HG02885 (cell line): Measurements from ENCODE around the gene SPTB.
A peak's percentile ranks its signal among the peaks of the same experiment; 100 is the strongest.

Experiments used
- ATAC-seq: cut with Tn5 transposase; IDR thresholded peaks from one replicate; pipeline ENCODE4 v1.9.1; 2021; ENCODE audit warnings: mild to moderate bottlenecking; ENCODE audit not compliant: unreplicated experiment, poor library complexity

Gene SPTB

DNA sequence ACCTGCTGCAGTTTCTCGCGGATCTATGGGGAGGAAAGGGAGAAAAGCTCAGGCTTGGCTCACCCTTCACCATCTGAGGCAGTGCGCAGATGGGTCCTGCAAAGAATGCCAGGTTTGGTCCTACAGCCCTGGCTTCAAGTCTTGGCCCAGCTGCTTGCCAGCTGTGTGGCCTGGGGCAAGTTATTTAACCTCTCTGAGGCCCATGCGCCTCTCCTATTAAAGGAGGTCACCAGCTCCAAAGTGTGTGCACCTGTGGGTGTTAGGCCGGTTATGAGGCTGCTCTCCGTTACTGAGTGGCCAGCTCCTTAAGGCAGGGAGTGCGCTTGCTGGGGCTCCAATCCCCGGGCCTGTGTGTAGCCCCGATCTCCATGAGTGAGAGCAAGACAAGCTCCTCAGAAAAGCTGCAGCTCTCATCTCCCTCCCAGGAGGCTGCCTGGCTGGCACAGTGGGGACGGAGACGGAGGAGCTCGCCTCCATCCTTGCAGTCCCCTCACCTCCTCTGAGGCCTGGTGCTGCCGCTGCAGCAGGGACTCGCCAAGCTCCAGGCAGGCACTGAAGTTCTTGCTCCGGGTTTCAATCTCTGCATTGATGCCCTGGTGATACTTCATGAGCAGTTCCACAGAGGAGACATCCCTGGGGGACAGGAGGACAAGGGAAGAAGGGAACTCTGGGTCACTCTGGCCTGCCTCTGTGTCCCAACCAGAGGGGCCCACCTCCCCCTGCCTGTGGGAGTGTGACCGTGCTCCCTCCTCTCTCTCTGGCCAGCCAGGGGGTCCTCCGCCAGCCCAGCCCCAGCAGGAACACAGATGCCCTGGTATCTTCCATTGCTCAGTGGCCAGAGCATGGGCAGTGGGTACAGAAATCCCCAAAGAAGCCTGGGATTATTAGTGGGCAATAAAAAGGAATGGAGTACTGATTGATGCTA is 110.3 kb downstream of the SPTB start:
- no peak for ATAC-seq

DNA sequence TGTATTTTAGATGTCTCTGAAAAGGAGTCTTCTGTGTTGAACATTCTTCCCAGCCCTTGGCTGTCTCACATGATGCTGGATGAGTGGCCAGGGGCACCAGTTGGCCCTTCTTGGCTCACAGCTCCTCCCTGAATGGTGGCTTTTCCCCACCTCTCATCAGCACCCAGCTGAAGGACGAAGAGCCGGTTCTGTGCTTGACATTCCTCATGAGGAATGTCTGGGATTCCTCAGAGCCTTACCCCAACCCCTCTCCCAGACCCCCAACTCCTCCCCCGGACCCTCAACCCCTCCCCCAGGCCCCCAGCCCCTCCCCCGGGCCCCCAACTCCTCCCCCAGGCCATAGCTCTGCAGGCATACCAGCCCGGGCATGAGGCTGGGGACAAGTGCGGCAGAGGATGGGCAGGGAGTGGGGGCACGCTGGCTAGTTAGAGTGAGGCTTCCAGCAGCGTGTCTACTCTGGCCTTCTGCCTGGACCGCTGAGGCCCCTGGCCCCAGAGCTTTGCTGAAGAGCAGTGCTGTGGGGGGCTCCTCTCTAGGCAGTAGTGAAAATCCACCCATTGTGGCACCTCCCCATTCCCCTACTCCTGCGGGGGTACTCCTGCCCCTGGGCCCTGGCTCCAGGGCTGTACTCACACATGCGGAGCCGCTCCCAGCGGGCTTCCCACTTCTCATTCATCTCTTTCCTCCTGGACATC is 111.2 kb downstream of the SPTB start:
- no peak for ATAC-seq

DNA sequence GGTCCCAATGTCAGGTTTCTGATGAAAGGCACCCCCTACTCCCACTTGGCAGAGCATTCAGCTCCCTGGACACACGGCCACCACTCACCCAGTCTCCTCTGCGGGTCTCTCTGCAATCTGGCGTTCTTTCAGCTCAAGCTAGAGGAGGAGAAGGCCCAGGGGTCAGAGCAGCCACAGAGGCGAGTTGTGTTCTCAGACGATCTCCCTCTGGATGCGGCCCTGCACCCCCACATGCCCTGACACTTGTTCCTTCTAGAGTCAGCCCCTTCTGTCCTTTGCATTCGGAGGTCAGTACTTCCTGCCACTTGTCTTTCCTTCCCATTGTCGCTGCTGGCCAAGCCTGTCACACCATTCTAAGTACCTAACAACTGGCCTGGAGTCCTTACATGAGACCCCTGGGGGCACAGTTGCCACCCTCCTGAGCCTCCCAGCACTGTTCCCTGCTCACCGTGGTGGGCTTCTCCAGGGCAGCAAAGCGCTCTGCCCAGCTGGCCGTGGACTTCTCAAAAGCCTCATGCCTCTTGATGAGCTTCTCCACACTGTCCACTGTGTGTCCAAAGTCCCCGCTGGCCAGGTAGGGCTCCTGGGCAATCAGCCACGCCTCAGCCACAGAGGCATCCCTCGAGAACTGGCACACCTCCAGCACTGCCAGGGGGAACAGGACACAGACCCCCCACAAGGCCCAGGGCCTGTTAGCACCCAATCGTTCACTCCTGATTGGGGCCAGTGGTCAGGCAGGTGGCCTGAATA is 112.3 kb downstream of the SPTB start:
- no peak for ATAC-seq

DNA sequence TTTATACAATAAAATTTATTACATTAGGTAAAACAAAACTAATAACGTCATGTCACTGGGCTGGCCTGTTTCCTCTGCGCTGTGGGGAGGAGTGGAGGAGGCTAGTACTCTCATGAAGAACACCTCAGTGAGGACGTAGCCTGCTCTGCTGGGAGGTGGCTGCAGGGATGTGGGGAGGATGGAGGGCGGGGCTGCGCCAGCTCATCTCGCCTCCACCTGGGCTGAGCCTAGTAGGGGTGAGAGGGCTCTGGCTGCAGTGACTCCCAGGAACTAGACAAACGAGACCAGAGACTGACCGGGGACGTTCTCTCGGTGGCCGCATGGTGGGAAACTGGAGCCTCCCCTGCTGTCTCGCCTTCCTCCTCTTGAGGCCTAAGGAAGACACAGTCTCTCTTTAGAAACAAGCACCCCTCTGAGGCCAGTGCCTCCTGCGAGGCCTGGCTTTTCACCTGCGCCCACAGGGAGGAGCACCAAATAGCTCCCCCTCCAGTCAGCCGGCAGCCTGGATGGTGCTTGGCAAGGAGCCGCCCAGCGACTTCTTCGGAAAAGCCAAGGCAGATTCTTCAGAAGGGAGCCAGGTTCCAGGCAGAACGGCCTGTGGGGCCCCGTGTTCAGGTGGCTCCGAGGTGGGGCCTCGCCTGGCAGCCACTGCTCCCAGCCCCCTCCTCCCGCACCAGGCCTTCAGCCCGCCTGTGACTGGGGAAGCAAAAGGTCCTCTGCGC is 113.1 kb downstream of the SPTB start:
- no peak for ATAC-seq

DNA sequence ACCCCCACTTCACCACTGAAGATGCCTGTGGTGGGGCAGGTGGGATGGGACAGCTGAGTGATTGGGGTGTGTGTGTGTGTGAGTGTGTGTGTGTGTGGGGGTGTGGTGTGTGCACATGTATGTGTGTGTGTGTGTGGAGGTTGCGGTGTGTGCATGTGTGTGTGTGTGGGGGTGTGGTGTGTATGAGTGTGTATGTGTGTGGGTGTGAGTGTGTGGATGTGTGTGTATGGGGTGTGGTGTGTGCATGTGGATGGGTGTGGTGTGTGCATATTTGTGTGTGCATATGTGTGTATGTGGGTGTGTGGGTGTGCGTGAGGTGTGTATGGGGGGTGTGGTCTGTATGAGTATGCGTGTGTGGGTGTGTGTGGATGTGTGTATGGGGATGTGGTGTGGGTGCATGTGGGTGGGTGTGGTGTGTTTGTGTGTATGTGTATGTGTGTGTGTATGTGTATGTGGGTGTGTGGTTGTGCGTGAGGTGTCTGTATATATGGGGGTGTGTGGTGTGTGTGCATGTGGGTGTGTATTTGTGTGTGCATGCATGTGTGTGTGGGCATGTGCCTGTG is 113.9 kb downstream of the SPTB start:
- no peak for ATAC-seq

DNA sequence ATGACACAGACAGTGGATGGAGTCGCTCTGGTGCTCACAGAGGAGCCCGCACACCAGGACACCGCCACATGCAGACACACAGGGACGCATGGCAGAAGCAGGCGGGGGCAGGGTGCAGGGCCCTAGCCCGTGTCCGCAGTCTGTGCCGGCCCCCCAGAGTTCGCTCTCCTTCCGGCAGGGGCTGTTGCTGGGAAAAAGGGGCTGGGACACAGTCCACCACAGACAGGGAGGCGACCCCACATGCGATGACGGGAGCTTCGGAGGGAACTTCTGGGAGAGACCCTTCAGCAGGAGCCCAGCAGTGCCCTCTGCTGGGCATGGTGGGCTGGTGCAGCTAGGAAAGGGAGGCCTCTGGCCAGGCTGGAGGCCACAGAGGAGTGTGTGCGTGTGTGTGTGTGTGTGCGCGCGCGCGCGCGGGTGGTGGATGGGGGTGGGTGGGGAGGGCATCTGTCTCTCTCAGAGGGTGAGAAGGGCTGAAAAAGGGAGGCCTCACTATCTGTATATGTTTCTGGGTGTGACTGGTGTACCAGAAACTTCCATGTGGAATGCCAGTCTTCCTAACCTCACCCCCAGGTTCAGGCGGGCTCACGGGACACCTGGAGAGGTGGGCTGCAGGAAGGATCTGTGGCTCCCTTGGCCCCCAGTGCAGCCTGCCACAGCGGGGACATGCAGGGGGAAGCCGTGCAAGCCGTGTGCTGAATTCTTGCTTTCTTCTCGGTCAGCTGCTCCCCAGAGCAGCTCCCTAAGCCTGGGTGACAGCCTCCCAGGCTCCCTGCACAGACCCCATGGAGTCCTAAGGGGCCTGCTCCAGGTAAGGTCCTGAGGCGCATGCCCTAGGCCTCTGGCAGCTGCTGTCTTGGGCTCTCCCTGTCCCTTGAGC is 114.8 kb downstream of the SPTB start:
- ATAC-seq = no peak

DNA sequence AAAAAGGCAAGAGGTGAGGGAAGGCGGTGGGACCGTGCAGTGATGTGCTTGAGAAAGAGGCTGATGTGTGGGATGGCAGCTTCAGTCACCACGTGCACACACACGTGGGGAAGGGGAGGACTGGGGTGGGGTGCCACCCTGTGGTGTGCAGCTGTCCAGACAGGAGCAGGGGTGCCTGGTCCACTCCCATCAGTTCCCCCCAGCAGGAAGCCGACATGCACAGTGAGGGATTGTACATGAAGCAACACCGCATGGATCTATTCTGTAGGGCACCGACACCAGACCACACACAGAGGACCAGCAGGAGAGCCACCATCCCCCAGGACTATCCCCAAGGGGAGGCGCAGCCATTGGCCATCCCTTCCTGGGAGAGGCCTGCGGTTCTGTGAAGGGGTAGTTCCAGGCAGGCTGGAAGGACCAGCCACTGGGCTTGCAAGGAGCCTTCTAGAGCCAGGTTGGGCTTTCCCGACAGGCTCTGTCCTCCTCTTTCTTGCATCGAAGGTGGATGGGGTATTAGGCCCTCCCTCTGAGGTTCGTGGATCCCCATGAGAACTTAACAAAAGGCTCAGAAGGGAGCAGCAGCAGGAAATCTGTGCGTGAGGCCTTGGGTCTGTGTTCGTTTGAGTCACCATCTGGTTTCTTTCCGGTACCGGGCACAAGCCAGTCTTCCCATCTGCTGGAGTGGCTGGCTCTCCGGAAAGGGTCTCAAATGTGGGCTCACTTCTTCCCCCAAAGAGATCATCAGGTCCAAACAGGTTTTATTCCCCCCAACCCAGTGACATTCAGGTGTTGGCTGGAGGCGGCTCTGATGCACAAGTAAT is 115.7 kb downstream of the SPTB start:
- no peak for ATAC-seq

DNA sequence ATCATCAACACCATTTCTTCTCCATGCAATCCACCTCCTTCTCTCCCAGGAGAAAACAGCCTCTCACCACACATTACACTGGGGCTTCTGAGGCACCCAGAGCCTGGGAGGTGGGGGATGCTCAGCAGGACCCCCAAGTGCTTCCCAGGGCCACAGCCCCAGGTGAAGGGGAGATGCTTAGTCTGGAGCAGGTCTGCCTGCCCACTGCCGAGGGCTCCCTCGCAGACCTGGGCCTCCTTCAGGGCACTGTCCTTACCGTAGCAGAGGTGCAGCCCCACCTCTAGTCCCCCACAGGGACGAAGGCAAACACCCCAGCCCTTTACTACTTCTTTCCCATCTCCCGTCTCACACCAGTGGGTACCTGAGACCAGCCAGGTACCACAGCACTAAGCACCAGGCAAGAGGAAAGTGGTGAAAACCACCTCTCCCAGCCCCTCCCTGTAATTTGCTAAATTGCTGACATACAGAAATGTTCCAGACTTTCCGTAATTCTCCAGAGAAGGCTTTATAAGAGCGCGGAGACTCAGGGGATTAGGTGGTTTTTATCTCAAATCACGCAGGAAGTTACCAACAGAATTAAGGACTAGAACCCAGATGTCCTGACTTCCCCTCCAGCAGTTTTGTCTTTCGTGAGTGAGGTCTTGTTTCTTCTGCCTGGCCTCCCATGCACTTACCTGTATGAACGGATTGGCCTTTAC is 116.5 kb downstream of the SPTB start:
- no peak for ATAC-seq

DNA sequence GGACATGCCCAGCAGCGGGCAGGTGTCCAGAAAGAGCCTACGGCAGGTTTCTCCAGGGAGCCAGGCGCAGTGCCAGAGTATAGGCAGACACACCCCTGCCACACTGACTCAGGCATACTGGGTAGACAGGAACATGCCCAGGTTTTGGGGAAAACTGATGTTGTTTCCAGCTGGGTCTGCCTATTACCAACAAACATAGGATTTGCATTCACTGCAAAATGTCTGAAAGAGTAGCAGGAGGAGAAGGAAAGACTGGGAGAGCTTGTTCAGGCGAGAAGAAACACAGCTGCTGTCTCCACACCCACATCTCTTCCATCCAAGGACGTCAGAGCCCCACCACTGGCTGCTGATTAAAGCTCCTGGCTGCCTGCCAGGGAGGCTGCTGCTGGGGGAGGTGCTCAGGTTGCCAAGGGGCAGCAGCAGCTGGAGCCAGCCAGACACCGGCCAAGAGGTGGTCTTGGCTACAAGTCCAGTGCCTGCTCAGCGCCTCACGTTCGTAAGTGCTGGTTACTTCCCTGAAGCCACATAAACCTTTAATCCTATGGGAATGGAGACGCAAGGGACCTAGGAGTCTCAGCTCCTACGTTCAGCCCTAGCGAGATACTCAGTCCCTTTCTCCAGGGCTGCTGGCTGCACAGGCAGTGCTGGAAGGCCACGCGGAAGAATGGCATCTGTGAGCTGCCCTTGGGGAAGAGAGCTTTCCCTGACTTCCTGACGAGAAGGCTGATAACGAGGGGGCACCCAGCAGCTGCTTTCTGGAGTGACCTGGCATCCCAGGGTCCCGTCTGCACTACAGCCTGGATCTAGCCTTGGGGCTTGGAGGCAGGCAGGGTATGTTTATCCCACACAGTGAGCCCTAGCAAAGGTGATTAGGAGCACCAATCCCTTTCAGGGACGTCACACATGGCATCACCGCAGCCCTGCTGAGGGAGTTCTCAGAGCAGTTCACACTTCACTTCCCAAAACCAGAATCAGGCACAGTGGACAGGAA is 117.4 kb downstream of the SPTB start:
- no peak for ATAC-seq

DNA sequence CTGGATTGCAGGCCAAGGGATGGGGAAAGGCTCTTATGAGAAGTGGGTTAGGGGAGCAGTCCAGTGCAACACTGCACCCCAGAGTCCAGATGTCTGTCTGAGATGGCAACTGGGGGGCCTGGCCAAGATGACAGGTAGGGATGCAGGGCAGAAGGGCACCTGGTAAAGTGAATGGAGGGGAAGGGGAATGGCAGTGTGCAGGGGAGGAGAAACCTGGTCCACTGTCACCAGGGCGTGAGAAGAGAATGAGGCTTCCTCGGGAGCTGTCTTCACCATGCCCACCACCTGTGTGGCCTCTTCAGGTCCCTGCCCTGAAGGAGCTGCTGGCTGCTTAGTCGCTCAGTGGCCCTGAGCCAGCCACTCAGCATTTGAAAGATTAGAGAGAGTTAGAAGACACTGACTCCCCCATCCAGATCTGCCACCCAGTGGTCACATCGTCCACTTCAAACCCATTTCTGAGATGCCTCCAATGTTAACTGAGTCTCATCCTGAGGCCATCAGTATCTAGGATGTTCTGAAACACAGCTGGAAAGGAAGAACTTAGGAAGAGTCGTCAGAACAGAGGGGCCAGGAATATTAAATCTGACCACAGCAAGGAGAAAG is 118.2 kb downstream of the SPTB start:
- ATAC-seq = no peak

DNA sequence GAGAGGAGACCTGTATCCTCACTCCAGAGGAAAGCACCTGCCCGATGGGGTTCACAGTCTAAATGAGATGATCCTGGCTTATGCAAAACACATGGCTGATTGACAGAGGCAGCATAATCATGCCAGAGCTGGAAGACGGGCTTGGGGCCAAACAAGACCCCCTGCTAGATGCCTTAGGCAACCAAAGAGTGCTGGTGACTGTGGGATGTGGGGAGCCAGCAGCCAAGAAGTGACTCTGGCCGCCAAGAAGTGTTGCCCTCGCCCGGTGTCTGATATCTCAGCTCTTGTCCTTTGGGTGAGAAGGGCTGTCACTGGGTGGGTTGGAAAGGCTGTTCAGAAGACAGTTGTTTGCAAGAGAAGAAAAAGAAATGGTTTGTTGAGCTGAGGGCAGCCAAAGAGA is 118.8 kb downstream of the SPTB start:
- no peak for ATAC-seq

DNA sequence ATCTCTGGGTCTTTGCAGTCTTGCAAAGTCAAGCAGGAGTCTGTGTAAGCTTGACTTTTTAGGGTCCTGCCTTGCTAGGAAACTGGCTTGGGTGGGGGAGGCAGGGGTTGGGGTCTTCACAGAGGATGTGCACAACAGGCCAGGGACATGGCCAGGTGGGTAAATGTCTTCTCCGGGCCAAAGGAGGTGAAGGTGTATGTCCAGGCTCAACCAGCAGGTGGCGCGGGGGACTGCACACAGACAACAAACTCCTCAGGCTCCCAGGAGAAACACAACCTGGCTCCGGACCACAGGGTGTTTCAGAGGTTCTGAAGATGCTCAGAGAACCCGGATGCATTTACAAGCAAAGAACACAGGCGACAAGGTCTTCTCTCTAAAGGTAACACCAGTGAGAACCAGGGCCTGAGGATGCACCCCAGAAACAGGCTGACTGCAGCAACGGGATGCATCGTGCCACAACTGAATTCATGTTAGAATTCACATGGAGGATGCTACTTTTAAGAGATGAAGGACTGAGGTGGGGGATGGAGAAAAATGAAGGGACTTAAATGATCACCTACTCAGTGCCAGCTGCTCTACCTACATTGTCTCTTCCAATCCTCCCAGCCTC is 119.5 kb downstream of the SPTB start:
- peak; percentile 47 for ATAC-seq

DNA sequence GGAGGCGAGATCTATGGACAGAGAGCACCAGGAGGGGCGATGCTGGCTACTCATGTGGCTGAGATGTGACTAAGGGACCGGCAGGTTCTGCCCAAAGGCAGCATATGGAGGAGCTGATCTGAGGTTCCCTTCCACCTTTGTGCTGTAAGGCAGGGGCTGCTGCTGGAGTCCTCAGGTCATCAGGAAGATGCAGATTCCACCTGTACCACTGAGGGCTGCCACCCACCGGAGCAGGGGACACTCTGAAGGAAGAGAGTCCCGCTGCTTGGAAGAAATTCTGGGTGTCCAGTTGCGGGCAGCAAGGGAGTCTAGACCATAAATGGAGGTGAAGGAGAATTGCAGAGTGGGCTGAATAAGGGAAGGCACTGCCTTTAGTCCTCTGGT is 120.2 kb downstream of the SPTB start:
- no peak for ATAC-seq

DNA sequence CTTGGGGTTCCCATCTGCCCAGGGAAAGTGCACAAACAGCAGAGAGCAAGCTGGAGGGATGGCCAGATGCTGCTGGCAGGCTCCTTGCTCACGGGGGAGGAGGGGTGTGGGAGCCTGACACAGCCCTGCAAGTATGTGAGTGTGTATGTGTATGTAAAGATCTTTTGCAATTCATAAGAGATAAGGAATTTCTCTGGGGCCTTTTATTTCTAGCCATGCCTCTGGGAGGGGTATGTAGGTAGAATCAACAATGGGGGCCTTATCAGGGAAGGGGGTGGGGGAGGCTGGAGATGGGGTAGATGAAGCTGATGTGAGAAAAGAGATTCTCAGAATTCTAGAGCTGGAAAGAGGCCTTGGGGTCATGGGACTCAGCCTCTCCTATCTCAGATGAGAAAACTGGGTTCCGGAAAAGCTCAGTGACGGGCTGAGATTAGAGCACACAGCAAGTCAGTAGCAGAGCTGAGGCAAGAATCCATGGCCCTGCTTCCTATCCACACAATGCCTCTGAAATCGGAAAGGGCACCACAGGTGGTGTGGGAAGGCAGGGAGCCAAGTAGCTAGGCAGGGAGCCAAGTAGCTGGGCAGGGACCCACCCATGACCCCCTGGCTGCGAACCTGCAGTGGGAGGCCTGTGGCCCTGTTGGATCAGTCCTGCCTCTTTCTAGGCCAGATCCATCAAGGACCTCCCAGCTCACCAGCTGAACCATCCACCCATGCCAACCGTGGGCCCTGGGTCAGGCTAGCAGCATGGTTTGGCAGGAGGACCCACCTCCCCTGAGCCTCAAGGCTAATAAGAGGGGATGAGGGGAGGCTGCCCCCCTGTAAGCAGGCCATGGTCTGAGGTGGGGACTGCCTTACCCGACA is 120.8 kb downstream of the SPTB start:
- ATAC-seq = no peak

DNA sequence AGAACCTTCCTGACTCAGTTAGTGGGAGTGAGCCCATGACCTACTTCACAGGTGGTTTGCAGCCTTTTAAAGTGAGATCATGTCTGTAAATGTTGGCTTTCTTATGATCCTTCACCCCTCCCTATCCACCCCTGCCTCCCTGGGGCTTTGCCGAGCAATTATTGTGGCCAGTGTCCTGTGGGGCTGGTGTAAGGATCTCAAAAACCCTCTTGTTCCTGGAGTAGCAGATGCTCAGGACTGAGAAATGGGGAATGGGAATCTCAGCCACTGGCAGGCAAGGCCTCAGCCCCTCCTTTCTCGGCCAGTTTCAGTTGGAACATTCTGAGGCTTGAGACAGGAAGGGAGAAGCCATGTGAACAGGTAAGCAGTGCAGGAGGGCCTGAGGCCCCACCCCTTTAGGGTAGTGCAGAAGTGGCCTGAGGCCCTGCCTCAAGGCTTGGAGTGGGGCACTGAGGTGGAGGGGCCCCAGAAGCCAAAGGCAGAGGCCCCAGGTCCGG is 121.6 kb downstream of the SPTB start:
- ATAC-seq = no peak
